B cell (primary cell): Measurements from ENCODE around the gene COL6A5. TPM values are rescaled to one million over a fixed set of nuclear protein-coding genes. Genes with fewer than 3 reads are reported as not detected.

Experiments used
- ATAC-seq: fragments of 200-7000 bp; cut with Tn5 transposase; one replicate; pipeline ENCODE4 v1.10.0; 2021; ENCODE audit warnings: low read depth, mild to moderate bottlenecking, moderate number of reproducible peaks, moderate library complexity
- CTCF ChIA-PET: fragments of 350-600 bp; sonication (Branson Sonifier 250); formaldehyde crosslinking; loops from one replicate; lab custom pipeline; 2021; ENCODE audit warnings: antibody characterized with exemption, inconsistent platforms; lab: Charles Lee
- POLR2A ChIA-PET: fragments of 350-600 bp; sonication (Branson Sonifier 250); formaldehyde crosslinking; loops from one replicate; lab custom pipeline; 2021; ENCODE audit warnings: antibody characterized with exemption; lab: Charles Lee
- DNase-seq: peaks from one replicate; pipeline ENCODE4 v3.0.0; 2013
- H2AFZ ChIP-seq: 2 replicates; pipeline ENCODE4 v1.6.1; 2012; ENCODE audit warnings: mild to moderate bottlenecking, low read depth, low read length; ENCODE audit not compliant: insufficient read depth, poor library complexity, severe bottlenecking
- H3K27ac ChIP-seq, 2 donors: 1 replicate in 1 of 2; 2 replicates in 1 of 2; pipeline ENCODE4 v1.5.1; 2012 to 2013; ENCODE audit warnings: low read length in 2 of 2, mild to moderate bottlenecking in 2 of 2, moderate library complexity in 1 of 2
- H3K27me3 ChIP-seq, 4 experiments: fragments of 200-600 bp in 1 of 4; sonication (generic) in 1 of 4; replicated peaks in 1 of 4; 1 replicate in 2 of 4; 2 replicates in 2 of 4; pipeline versions ENCODE4 v1.6.1 to v1.7.0; 2013 to 2016; ENCODE audit warnings: low read length in 3 of 4, mild to moderate bottlenecking in 2 of 4, mixed read lengths in 1 of 4, moderate library complexity in 1 of 4; ENCODE audit not compliant: insufficient read depth in 4 of 4, control insufficient read depth in 3 of 4; ENCODE audit errors: control extremely low read depth in 1 of 4
- H3K36me3 ChIP-seq, 2 experiments: replicated peaks in 1 of 2; 1 replicate in 1 of 2; 2 replicates in 1 of 2; pipeline versions ENCODE4 v1.6.1 to v1.7.1; 2013; ENCODE audit warnings: low read length in 1 of 2; ENCODE audit not compliant: insufficient read depth in 2 of 2, control insufficient read depth in 1 of 2; ENCODE audit errors: control extremely low read depth in 1 of 2, extremely low read depth in 1 of 2
- H3K4me1 ChIP-seq, 2 donors: fragments of 200-600 bp in 1 of 2; sonication (generic) in 1 of 2; 1 replicate in 1 of 2; 2 replicates in 1 of 2; pipeline versions ENCODE4 v1.5.1 to v1.6.1; 2013 to 2017; ENCODE audit warnings: low read length in 2 of 2; ENCODE audit not compliant: control insufficient read depth in 2 of 2, insufficient read depth in 2 of 2
- H3K4me2 ChIP-seq: replicated peaks from 2 replicates; pipeline ENCODE3; 2012; ENCODE audit warnings: mild to moderate bottlenecking, low read depth, low read length; ENCODE audit not compliant: poor library complexity, severe bottlenecking
- H3K4me3 ChIP-seq, 5 experiments: fragments of 200-600 bp in 1 of 5; sonication (generic) in 1 of 5; 1 replicate in 3 of 5; 2 replicates in 2 of 5; pipeline versions ENCODE4 v1.5.1 to v1.7.0; 2011 to 2016; ENCODE audit warnings: low read length in 4 of 5, mild to moderate bottlenecking in 4 of 5, low read depth in 2 of 5, control low read depth in 1 of 5, moderate library complexity in 1 of 5; ENCODE audit not compliant: insufficient read depth in 1 of 5; ENCODE audit errors: control extremely low read depth in 1 of 5, extremely low read depth in 1 of 5
- H3K79me2 ChIP-seq: fragments of 200-600 bp; sonication (generic); one replicate; pipeline ENCODE4 v1.6.0; 2016; ENCODE audit warnings: low read length; ENCODE audit not compliant: control insufficient read depth, insufficient read depth
- H3K9ac ChIP-seq: fragments of 200-600 bp; sonication (generic); 2 replicates; pipeline ENCODE4 v1.6.1; 2017; ENCODE audit warnings: mild to moderate bottlenecking, low read length, moderate library complexity
- H3K9me3 ChIP-seq, 3 donors: one replicate each; pipeline versions ENCODE4 v1.6.1 to v1.7.1; 2013; ENCODE audit warnings: low read length in 2 of 3; ENCODE audit not compliant: control insufficient read depth in 2 of 3, insufficient read depth in 1 of 3; ENCODE audit errors: control extremely low read depth in 1 of 3
- H4K20me1 ChIP-seq: 2 replicates; pipeline ENCODE4 v1.6.0; 2012; ENCODE audit warnings: mild to moderate bottlenecking, low read length; ENCODE audit not compliant: insufficient read depth, control insufficient read depth, poor library complexity, severe bottlenecking
- H3K27ac Mint-ChIP-seq: one replicate; pipeline ENCODE4 v1.8.0; 2021; ENCODE audit warnings: mixed read lengths
- H3K27me3 Mint-ChIP-seq: one replicate; pipeline ENCODE4 v1.8.0; 2021; ENCODE audit warnings: mixed read lengths
- H3K4me1 Mint-ChIP-seq: one replicate; pipeline ENCODE4 v1.8.0; 2021; ENCODE audit warnings: mixed read lengths
- H3K4me3 Mint-ChIP-seq: one replicate; pipeline ENCODE4 v1.8.0; 2021; ENCODE audit warnings: mixed read lengths
- H3K9me3 Mint-ChIP-seq: one replicate; pipeline ENCODE4 v1.8.0; 2022; ENCODE audit warnings: mixed read lengths; ENCODE audit not compliant: insufficient read depth
- EZH2 ChIP-seq: IDR thresholded peaks from 2 replicates; pipeline ENCODE4 v1.6.1; 2012; ENCODE audit warnings: borderline replicate concordance, low read depth, mild to moderate bottlenecking, moderate library complexity, low read length; ENCODE audit not compliant: insufficient read depth, poor library complexity, severe bottlenecking
- WGBS: methylation state at CpG from one replicate; pipeline ENCODE4 v1.1.5; 2013; ENCODE audit warnings: missing lambda C conversion rate; ENCODE audit not compliant: insufficient coverage; 5-methylcytosine and 5-hydroxymethylcytosine counted together
- intact Hi-C: fragments of 100-400 bp; cut with micrococcal nuclease; formaldehyde crosslinking; loops from one replicate; pipeline ENCODE4 v1.10.0; 2022
- polyA plus RNA-seq: library from polyadenylated mRNA; depleted of rRNA; stranded (reverse); fragments of >200 nt; gene quantifications from 2 replicates; pipeline ENCODE4 v1.2.3, GENCODE V29; 2012
- total RNA-seq, 2 donors: library from RNA; stranded (reverse); fragments of 120-200 nt in 1 of 2; gene quantifications; 1 replicate in 1 of 2; 2 replicates in 1 of 2; pipeline versions ENCODE4 v1.2.3 to v1.2.4, GENCODE V29; 2013 to 2022
- TF ChIP-seq, protein P1 (sequence below): fragments of 200-600 bp; IDR thresholded peaks from one replicate; pipeline ENCODE4 v1.8.0; 2022; ENCODE audit warnings: antibody characterized with exemption, mild to moderate bottlenecking

The COL6A5 gene
- total and polyA plus RNA-seq, 2 donors (not counting 1 experiment from before 2014, with no cell fraction given): not detected

DNA sequence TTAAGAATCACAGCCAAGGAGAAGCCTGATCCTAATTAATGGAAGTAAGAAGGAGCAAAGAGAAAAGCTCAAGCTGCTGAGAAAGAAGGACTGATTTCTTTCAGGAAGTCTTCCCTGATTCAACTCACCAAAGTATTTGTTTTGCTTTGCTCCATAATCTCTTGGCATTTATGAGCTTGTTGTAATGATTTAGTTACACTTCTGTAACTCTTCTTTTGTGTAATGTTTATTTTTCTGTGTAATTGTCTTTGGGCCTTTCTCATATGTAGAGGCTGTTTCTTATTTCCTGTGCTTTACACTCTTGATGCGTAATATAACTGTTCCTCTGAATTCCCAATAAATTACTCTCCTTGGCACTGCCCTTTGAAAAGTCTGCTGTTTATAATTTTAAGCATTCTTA is 80.0 kb downstream of the COL6A5 start:
- Mint-ChIP-seq H3K4me3 (no peak overlapping the region), H3K4me1 (no peaks in the 10 kb centered on the region), H3K9me3 (no peaks in the 10 kb centered on the region), H3K27ac (no peak overlapping the region), H3K27me3 (peaks cover 4% of the 10 kb centered on the region)
- no peaks in the 10 kb centered on the region for H4K20me1 ChIP-seq
- no peak overlapping the region for H2AFZ ChIP-seq
- H3K9me3 ChIP-seq: no peaks in the 10 kb centered on the region
- no peaks in the 10 kb centered on the region for H3K79me2 ChIP-seq
- H3K4me1 ChIP-seq: no peaks in the 10 kb centered on the region
- ChIA-PET CTCF (no interaction called here), POLR2A (no interaction called here)
- H3K27ac ChIP-seq: no peak overlapping the region
- no peak overlapping the region for H3K4me3 ChIP-seq
- ATAC-seq (no peak), DNase-seq (no peak)
- WGBS: no CpG with 5 or more reads among the region's 1 CpG
- no peak overlapping the region for H3K4me2 ChIP-seq
- H3K9ac ChIP-seq: no peak overlapping the region
- no peak for TF ChIP-seq EZH2
- TF ChIP-seq, protein P1, sequence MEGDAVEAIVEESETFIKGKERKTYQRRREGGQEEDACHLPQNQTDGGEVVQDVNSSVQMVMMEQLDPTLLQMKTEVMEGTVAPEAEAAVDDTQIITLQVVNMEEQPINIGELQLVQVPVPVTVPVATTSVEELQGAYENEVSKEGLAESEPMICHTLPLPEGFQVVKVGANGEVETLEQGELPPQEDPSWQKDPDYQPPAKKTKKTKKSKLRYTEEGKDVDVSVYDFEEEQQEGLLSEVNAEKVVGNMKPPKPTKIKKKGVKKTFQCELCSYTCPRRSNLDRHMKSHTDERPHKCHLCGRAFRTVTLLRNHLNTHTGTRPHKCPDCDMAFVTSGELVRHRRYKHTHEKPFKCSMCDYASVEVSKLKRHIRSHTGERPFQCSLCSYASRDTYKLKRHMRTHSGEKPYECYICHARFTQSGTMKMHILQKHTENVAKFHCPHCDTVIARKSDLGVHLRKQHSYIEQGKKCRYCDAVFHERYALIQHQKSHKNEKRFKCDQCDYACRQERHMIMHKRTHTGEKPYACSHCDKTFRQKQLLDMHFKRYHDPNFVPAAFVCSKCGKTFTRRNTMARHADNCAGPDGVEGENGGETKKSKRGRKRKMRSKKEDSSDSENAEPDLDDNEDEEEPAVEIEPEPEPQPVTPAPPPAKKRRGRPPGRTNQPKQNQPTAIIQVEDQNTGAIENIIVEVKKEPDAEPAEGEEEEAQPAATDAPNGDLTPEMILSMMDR: no peak
- intact Hi-C loops: no loop called here
- no peaks in the 10 kb centered on the region for H3K36me3 ChIP-seq
- no peaks in the 10 kb centered on the region for H3K27me3 ChIP-seq

DNA sequence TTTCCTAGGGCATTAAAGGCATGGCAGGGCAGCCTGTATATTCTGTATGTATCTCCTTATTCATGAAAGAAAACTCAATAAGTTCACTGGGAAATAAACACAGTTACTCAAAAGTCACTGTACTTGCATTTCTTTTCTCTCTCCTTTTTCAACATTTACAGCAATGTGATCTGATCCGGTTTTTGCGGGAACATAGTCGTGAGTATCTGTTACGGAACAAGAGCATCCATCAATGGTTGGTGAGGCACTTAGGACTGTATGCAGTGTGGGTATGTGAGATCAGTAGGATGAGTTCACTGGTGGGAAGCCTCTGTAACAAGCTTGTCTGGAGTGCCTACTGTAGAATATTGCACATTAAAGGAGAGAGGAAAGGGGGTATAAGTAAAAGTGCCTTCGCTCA is 80.7 kb downstream of the COL6A5 start:
- no peaks in the 10 kb centered on the region for H3K36me3 ChIP-seq
- H3K4me3 ChIP-seq: no peak overlapping the region
- no peak for ATAC-seq
- ChIA-PET CTCF (no interaction called here), POLR2A (no interaction called here)
- H3K9me3 ChIP-seq: no peaks in the 10 kb centered on the region
- no peaks in the 10 kb centered on the region for H4K20me1 ChIP-seq
- H3K79me2 ChIP-seq: no peaks in the 10 kb centered on the region
- DNase-seq: no peak
- no peaks in the 10 kb centered on the region for H3K9me3 Mint-ChIP-seq
- 100% methylated on average over 1 of the region's 5 CpGs for WGBS
- no peaks in the 10 kb centered on the region for H3K27me3 ChIP-seq
- no peak overlapping the region for H3K27ac ChIP-seq
- H3K27me3 Mint-ChIP-seq: peaks cover 3% of the 10 kb centered on the region
- no peak for TF ChIP-seq EZH2
- TF ChIP-seq, protein P1: no peak
- intact Hi-C loops: no loop called here
- no peak overlapping the region for H3K4me2 ChIP-seq
- H3K4me1 Mint-ChIP-seq: no peaks in the 10 kb centered on the region
- H3K27ac Mint-ChIP-seq: no peak overlapping the region
- H3K4me1 ChIP-seq: no peaks in the 10 kb centered on the region
- no peak overlapping the region for H2AFZ ChIP-seq
- H3K9ac ChIP-seq: no peak overlapping the region
- H3K4me3 Mint-ChIP-seq: no peak overlapping the region
